GM10248 (cell line): ENCODE measurements around the gene RAD51.

Source experiments
- CTCF ChIA-PET: fragments of 300-600 bp; sonication (Branson Sonifier 250); formaldehyde crosslinking; extraction: SDS; loops from one replicate; lab custom pipeline; 2021; ENCODE audit warnings: antibody characterized with exemption; lab: Yijun Ruan, JAX
- POLR2A ChIA-PET: fragments of 350-650 bp; sonication (Branson Sonifier 250); formaldehyde crosslinking; extraction: SDS; loops from one replicate; lab custom pipeline; 2020; ENCODE audit warnings: antibody characterized with exemption; lab: Yijun Ruan, JAX
- DNase-seq: peaks from one replicate; pipeline ENCODE4 v3.0.0; 2012; ENCODE audit errors: extremely low spot score
- CTCF ChIP-seq: IDR thresholded peaks from 2 replicates; pipeline ENCODE4 v1.5.1; 2012; ENCODE audit warnings: mild to moderate bottlenecking, low read depth; ENCODE audit errors: extremely low read depth, missing control alignments, control extremely low read depth

Gene RAD51

GRCh38 chr15:40772014-40772413 is 77.0 kb downstream of the RAD51 start:
- ChIA-PET CTCF (interaction anchor here (1.3 to 3.1 kb wide), 2 partner anchors 10 to 35 kb away, joined by 3 to 20 read pairs; partner anchors contain the start of genes DNAJC17 and ZFYVE19), POLR2A (no interaction called here)

GRCh38 chr15:40773496-40773895 is 78.5 kb downstream of the RAD51 start:
- POLR2A ChIA-PET: no interaction called here
- CTCF ChIA-PET: interaction anchor here (1.1 to 3.1 kb wide), 4 partner anchors 9 to 121 kb away, joined by 3 to 20 read pairs (median 4); partner anchors contain the start of genes DNAJC17, GCHFR, VPS18 and ZFYVE19

More at GRCh38 chr15:40772014-40772413, 77.0 kb downstream of the RAD51 start:
- no peak for DNase-seq
- no peak for TF ChIP-seq CTCF

GRCh38 chr15:40773902-40774301 is 78.9 kb downstream of the RAD51 start:
- POLR2A ChIA-PET: no interaction called here
- no peak for DNase-seq
- TF ChIP-seq CTCF: no peak
- CTCF ChIA-PET: interaction anchor here (1.1 to 3.1 kb wide), 3 partner anchors 8 to 120 kb away, joined by 4 to 20 read pairs (median 4); partner anchors contain the start of genes GCHFR and VPS18

More at GRCh38 chr15:40773496-40773895, 78.5 kb downstream of the RAD51 start:
- DNase-seq: no peak
- no peak for TF ChIP-seq CTCF

GRCh38 chr15:40775007-40775406 is 80.0 kb downstream of the RAD51 start:
- no peak for TF ChIP-seq CTCF
- DNase-seq: no peak
- POLR2A ChIA-PET: no interaction called here
- CTCF ChIA-PET: interaction anchor here (1.6 kb wide), 1 partner anchor 83 kb away, joined by 4 read pairs; no protein-coding TSS in a partner anchor

- ChIA-PET POLR2A (no interaction called here), CTCF (interaction anchor here (1.6 to 1.8 kb wide), 2 partner anchors 82 to 118 kb away, joined by 4 to 5 read pairs; partner anchors contain the start of gene VPS18)
- no peak for DNase-seq
- TF ChIP-seq CTCF: no peak
Observed at GRCh38 chr15:40775740-40776536, 81.0 kb downstream of the RAD51 start.

GRCh38 chr15:40776537-40777141 is 81.7 kb downstream of the RAD51 start:
- CTCF ChIA-PET: interaction anchor here (0.7 to 1.8 kb wide), 4 partner anchors 14 to 118 kb away, joined by 3 to 5 read pairs (median 4); partner anchors contain the start of gene VPS18
- no peak for DNase-seq
- TF ChIP-seq CTCF: no peak
- POLR2A ChIA-PET: no interaction called here
